GM11168 (cell line): Measurements from ENCODE around the gene U2AF1L4.

Experiments used
- in situ Hi-C: fragments of 300-500 bp; cut with MboI; formaldehyde crosslinking; loops from one replicate; pipeline ENCODE4 v1.12.0; 2022; ENCODE audit warnings: low sequenced_read_pairs; ENCODE audit not compliant: unreplicated experiment

The U2AF1L4 gene

DNA sequence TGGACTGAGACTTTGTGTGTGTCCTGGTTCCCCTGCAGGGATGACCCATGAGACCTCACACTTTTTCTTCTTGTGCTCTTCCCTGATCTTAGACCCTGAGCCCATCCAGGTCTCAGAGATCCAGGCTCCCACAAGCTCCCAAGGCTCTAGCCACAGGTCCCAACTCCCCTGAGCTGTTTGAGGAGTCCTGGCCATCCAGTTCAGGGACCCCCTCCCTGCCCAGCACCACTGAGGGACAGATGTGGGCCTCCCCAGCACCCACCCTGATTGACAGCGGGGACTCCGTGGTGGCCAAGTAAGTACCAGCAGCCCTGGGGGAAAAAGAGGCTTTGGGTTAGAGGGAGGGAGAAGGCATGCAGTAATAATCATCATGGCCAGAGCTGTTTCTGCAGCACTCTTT is 14.5 kb upstream of the U2AF1L4 start:
- in situ Hi-C loops: no loop called here

DNA sequence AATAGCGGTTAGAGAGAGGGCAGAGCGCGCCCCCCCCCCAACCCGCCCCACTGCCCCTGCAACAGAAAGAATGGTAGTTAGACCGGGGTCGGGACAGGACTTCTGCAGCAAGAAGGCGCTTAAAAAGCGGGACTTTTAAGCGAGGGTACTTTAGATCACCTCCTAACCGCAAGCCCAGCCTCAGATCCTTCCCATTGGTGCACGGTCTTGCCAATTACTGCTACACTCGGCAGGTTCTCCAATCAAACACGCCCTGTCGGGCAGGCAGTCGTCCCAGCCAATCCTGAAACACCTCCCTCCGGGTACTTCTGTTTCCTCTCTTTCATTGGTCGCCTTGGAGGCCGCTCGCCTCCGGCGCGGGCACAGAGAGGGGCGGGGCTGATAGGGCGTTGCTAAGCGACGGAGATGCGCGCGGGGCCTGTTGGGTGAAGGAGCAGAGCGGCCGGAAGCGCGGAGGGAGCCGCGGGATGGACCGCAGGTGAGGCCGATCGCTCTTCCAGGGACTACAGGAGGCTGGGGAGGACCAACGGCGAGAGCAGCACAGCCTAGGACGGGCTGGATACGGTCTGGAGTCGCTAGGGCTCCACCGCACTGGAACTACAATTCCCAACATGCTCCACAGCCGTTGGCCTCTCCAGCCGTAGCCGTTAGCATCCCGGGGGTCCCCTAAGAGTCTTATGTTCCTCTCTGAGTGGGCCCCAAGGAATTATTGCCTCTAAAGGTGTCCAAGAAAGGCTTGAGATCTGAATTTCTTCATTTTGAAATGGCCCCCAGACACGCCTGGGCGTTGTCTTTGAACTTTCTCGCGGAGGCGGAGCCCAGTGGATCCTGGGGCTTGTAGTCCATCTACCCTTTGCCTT is 12.8 kb upstream of the U2AF1L4 start, which contains the start of gene PROSER3:
TSS of gene PROSER3 (plus strand) at position 428 of the 860 bp plus-strand sequence. CDS start at position 468, 40 bp downstream.
- in situ Hi-C loops: no loop called here

DNA sequence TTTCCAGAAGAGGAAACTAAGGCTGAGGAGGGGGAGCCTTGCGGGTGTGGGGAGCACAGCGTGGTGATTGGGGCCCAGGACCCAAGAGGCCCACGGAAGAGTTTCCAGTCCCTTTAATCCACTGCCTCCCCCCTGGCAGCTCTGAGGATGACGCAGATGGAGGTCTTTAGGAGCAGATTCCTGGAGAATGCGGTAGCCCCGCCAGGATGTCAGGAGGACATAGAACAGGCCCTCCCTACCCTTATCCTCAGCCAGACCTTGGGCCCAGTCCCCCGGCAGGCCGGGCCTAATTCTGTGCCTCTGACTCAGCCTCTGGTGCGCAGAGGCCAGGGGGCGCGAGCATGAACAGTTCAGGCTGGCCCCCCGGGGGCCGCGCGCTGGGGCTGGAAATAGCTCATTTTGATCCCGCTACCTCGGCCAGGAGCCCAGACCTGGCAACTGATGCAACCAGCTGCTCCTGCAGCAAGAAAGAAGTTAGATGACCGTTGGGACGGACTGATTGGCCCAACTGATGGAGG is 12.1 kb upstream of the U2AF1L4 start:
- in situ Hi-C loops: no loop called here

DNA sequence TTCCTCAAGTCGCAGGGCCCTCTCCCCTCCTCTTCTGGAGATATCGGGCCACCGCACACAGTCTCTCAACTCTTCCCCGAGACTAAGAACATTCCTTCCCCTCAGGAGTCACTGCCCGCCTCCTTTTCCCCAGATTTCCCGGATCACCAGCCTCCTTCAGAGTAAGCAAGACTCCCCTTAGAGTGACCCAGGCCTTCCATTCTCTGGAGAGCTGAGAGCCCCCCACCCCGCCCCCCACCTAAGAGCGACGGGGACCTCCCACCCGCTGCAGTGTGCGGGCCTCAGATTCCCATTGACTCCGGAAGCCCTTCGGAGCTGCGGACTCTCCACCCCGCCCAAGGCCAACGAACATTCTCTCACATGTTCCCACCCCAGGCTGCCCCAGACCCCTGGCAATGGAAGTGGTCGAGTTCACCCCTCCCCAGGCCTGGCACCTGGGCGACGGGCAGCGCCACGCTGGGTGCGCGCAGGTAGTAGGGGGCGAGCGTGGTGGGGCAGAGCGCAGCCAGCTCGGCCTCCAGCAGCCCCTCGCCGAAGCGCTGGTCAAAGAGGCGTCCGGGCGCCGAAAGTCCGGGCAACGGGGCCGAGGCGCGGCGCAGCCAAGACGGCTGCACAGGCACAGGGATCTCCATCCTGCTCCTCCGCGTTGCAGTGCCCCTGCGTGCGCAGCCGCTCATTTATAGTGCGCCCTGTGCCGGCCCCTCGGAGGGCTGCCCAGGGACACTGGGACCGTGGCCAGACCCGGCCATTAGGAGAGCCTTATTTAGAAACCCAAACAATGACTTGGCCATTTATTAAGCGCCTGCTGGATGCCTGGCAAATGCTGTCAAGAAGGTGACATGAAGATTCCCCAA is 11.4 kb upstream of the U2AF1L4 start, which contains the start of gene HSPB6:
TSS of gene HSPB6 (minus strand) at position 653 of the 854 bp plus-strand sequence. CDS start at position 632, 21 bp downstream.
- in situ Hi-C loops: no loop called here

DNA sequence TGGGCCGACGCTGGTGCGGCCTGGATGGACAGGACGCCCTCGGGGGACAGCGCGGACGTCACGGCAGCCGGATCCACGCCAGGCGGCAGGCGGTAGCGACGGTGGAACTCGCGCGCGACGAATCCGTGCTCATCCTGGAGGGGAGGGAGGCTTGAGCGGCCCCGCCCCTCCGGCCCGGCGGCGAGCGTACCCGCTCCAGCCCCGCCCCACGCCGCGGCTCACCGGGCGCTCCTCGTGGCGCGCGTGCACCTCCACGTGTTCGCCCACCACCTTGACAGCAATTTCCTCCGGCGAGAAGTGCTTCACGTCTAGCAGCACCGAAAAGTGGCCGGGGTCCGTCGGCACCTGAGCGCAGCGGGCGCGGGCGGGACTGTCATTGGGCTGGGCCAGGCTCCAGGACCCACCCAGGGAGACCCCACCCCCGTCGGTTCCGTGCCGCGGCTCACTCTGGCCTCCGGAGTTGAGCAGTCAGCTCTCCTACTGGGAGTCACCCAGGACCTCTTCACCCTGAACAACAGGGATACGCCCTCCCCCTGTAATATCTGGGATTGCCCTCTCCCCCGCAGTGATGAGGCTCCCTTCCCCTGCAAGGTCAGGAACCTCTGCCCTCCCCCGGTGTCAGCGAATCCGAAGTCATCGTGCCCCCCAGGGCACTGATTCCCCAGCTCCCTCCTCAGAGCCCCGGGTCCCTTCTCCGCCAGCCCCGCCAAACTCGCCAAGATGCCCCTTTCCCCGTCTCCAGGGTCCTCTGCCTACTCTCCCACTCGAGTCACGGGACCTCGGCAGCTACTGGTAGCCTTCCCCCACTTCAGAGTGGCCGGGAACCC is 10.5 kb upstream of the U2AF1L4 start:
- in situ Hi-C loops: no loop called here

DNA sequence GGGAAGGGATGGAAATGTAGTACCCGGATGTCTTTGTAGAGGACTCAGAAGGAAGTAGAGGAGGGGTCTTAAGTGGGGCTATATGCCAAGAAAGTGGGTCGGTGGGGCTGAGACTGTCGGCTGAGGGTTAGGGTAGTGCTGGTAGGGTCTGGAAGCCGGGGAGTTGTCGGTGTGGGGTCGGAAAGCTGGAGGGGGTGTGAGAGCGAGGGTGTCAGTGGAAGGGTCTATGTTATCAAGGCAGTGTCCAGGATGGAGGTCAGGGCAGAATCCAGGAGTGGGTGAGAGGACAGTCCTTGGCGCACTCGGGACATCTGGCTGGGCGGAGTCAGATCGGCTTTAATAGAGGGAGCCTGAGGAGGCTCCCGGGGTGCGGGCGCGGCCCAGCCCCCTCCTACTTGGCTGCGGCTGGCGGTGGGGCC is 9.9 kb upstream of the U2AF1L4 start:
- in situ Hi-C loops: no loop called here

DNA sequence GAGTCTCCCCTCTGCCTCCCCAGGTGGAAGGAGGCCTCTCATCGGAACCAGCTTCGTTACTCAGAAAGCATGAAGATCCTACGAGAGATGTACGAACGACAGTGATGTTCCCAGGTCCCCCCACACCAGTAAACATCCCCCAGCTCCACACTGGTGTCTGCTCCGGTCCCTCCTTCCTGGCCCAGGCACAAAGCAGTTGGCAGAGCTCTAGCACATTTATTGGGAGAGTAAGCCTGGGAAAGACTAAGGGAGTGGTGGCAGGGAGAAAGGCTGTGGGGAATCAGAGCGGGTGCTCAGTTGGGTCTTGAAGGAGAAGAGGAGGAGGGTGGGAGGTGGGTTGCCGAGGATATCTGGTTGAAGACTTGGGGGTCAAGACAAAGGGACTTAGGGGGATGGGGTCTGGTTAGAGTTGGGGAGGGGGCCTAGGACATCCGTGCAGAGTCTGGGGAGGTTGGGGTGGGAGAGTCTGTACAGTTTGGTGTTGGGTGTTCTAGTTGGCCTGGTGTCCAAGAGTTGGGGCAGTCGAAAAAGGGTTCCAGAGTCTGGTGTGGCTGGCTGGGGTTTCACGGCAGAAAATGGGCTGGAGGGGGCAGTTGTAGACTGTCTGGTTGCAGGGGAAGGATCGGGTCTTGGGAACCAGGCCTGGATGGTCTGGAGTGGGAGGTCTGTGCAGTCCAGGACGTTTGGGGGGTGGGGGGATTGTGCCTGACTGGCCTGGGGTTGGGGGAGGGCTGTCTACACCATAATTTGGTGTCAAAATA is 9.3 kb upstream of the U2AF1L4 start:
- in situ Hi-C loops: no loop called here

DNA sequence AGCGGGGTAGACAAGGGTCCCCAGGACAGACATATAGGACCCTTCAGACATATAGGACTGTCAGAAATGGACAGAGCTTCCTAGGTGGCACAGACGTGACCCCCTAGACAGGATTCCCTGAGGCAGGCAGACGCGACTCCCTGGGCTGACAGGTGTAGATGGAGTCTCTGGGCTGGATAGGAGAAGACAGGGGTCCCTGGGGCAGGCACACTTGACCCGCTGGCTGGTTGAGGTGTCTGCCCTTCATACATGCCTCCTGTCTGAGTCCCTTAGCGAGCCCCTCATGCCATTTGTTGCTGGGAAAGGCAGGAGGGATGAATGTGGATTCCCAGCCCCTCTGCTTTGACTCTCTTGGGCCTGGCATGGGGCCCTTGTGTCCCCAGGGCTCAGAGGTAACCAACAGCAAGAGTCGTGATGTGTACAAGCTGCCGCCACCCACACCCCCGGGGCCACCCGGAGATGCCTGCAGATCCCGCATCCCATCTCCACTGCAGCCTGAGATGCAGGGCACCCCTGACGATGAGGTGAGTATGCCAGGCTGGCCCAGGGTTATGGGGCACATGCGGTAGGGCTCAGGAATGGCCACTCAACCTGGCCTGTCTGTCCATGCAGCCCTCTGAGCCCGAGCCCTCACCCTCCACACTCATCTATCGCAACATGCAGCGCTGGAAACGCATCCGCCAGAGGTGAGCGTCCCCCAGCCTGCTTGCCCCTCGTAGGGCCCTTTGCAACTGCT is 8.6 kb upstream of the U2AF1L4 start:
- in situ Hi-C loops: no loop called here

DNA sequence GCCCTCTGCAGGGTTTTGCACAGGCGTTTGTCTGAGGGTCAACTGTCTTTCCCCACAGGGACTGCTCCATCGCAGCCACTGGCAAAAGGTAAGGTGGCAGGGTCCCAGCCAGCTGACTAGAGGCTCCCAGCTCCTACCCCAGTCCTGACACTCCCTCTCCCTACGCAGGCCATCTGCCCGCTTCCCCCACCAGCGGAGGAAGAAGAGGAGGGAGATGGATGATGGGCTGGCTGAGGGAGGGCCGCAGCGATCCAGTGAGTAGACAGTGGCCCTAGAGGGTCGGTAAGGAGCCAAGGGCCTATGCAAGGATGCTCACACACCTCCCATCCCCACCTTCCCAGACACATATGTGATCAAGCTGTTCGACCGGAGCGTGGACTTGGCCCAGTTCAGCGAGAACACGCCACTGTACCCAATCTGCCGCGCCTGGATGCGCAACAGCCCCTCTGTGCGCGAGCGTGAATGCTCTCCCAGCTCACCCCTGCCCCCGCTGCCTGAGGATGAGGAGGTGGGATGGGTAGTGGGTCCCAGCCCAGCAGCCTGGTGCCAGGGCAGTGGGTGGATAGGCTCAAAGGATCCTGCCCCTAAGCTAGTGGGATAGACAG is 7.6 kb upstream of the U2AF1L4 start:
- in situ Hi-C loops: no loop called here

DNA sequence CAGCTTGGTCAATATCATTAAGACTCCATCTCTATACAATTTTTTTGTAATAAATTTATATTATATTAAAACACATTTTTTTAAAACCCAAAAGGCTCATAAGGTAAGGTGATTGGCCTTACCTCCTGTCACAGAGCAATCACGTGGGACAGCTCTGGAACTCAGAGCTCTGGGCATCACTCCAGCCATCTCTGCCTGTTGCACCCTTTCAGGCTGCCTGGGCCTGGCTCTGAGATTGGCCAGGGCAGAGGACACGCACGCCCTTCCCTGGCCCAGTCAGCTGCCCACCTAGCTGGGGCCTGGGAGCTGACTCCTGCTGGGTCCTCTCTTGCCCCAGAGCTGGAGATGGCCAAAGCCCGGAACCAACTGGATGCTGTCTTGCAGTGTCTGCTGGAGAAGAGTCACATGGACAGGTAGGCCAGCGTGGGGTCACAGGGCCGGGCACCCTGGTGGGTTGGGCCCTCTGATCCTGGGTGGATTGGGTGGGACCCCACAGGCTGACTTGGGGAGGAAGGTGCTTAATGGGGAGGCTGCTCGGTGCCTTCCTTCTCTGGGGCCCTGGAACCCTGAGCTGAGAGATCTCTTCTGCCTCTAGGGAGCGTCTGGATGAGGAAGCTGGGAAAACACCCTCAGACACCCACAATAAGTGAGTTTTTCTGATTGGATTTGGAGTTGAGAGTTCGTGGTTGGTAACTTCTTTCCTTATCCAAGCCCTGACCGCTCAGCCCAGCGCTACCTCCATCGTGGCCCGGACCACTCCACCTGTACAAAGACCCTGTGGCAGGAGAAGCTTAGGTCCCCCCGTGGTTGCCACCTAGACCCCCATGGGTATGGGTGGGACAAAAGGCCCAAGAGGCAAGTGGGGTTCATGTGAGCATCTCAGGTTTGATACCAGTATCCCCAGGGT is 6.9 kb upstream of the U2AF1L4 start:
- in situ Hi-C loops: no loop called here

DNA sequence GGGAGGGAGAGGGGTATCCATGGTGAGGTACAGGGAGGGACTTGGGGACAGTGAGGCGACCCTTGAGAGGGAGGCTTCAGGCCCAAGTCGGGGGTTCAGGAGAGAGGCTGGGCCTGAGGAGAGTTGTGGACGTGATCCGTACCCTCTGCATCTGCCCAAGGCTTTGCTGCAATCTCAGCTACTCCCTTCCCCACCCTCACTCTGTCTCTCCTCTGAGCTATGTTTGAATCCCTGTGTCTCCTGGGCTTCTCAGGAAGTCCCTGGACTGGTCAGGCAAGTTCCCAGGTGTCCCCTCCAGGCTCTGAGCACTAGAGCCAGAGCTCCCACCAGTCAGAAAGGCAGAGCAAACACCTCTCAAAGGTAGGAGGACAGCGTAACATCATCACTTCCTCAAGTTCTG is 4.9 kb upstream of the U2AF1L4 start:
- in situ Hi-C loops: no loop called here

DNA sequence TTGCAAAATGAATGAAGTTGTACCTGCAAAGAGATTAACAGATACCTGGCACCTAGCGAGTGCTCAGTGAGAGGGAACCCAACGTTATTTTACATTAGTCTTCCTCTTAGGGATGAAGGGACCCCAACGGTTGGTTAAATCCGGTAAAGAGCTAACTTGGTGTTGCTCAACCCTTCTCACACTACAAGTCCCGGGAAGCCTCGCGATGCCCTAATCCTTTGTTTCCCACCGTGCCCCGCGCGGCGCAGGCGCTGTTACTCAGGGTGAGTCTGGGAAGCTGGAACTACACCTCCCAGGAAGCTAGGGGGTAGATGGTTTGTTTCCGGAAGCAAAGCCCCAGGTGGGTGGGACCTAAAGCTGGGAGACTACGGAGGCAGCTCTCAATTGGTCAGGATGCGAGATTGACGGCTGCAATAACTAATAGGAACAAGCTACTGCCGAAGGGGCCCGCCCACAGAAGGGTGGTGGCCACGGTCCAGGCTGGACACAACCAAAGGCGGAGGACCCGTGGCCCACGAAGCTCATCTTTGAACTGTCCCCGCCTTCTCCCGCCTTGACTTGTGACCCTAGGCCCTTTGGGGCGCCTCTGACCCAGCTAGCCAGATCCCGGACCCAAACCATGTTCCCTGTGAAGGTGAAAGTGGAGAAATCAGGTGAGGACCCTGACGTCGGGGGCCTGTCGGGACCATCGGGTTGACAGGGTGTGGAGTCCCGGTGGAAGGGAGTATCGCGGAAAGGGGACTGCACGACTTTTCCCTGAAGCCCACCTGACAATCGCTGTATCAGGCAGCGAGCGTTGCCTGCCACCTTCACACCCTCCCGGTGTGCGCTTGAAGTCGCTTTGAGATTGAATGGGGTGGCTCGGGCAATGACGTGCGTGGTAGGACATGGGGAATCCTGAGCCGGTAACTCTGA is 3.1 kb upstream of the U2AF1L4 start, which contains the start of gene LIN37:
TSS of gene LIN37 (plus strand) at position 471 of the 915 bp plus-strand sequence. CDS start at position 620, 149 bp downstream.
- in situ Hi-C loops: no loop called here

DNA sequence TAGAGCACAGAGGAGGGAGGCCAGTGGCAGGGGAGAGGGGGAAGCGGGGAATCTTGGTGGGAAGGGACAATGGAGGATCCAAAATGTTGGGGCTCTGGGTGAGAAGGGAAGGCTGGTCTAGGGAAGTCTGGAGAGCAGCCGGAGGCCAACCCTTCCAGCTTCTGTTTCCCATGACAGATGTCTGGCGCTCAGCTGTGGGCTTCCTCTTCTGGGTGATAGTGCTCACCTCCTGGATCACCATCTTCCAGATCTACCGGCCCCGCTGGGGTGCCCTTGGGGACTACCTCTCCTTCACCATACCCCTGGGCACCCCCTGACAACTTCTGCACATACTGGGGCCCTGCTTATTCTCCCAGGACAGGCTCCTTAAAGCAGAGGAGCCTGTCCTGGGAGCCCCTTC is 1.3 kb upstream of the U2AF1L4 start:
- in situ Hi-C loops: no loop called here

DNA sequence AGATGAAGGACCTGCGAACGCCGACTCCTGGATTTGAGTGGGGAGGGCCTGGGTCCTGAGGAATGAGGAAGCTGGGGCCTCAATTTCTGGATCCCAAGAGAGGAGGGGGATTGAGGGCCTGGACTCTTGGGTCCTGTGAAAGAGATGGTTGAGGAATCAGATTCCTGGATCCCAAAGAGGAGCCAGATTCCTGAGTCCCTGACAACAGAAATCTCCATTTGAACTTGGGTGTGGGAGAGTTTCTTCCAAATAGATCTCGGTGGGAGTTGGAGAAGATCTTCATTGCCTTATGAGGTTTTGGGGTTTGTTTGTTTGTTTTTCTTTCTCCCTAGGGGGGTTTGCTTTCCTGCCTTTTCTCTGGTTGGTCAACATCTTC is 857 bp upstream of the U2AF1L4 start:
- in situ Hi-C loops: no loop called here

DNA sequence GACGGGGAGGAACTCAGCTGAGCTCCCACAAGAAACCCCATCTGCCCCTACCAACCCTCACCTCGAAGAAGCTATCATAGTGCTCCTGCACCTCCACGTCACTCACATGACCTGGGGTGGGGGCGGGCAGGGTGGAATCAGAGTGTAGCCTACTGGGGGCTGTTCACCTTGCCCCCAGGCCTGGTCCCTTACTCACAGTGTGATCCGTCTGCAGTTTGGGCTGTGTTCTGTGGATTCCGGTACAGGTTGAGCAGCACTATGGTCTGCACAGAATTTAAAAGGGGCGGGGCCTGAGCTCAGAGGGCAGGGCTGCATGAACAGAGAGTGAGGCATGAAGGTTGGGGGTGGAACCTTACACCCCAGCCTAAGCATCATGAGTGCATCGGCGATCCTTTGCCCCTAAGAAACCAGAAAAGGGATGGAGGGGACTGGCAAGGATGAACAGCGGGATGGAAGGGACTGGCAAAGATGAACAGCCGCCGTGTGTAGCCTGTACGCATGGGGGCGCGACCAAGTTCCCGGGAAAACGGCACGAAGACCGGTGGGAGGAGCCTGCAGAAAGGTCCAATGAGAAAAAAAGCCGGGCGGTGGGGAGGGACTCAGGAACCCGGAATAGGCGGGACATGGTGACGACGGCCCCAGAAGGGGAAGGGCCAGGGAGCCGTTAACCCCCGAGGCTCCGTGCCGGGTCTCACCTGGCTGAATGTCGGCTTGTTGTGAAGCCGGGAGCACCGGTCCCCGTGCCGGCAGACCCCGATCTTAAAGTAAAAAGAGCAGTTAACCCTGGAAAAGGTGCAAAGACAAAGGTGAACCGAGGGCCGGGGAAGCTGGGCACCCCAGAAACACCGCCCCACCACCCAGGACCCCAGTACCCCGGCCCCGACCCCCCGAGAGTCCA is 539 bp downstream of the U2AF1L4 start:
- in situ Hi-C loops: no loop called here
